Neuronal stem cell (in vitro differentiated cells): ENCODE measurements around the gene MAP3K4.

Experiments
- DNase-seq: peaks from one replicate; pipeline ENCODE4 v3.0.0-alpha.2; 2013; ENCODE audit warnings: low spot score
- H2AFZ ChIP-seq: one replicate; pipeline ENCODE4 v1.6.1; 2013; ENCODE audit warnings: mild to moderate bottlenecking, low read length, inconsistent platforms
- H2AK5ac ChIP-seq: 2 replicates; pipeline ENCODE4 v1.6.1; 2013; ENCODE audit warnings: low read depth, mild to moderate bottlenecking, inconsistent platforms, low read length, moderate library complexity, mixed read lengths
- H2BK120ac ChIP-seq: 2 replicates; pipeline ENCODE4 v1.6.1; 2013; ENCODE audit warnings: low read depth, mild to moderate bottlenecking, inconsistent platforms, low read length, moderate library complexity, mixed read lengths
- H2BK12ac ChIP-seq: one replicate; pipeline ENCODE4 v1.6.1; 2013; ENCODE audit warnings: low read length, inconsistent platforms
- H2BK15ac ChIP-seq: 2 replicates; pipeline ENCODE4 v1.6.1; 2013; ENCODE audit warnings: mild to moderate bottlenecking, low read length, inconsistent platforms, mixed read lengths
- H2BK5ac ChIP-seq: one replicate; pipeline ENCODE4 v1.6.1; 2013; ENCODE audit warnings: inconsistent platforms, mild to moderate bottlenecking, low read length, moderate library complexity
- H3K14ac ChIP-seq: one replicate; pipeline ENCODE4 v1.6.1; 2013; ENCODE audit warnings: low read length, inconsistent platforms
- H3K18ac ChIP-seq: 2 replicates; pipeline ENCODE4 v1.6.1; 2013; ENCODE audit warnings: low read length, inconsistent platforms
- H3K23ac ChIP-seq: 2 replicates; pipeline ENCODE4 v1.6.1; 2013; ENCODE audit warnings: low read depth, mild to moderate bottlenecking, mixed read lengths, low read length, inconsistent platforms; ENCODE audit not compliant: poor library complexity
- H3K27ac ChIP-seq: replicated peaks from 3 replicates; pipeline ENCODE4 v1.5.1; 2013; ENCODE audit warnings: low read length, inconsistent platforms
- H3K27me3 ChIP-seq, 3 experiments: 2 replicates each; pipeline ENCODE4 v1.6.1; 2013; ENCODE audit warnings: low read length in 3 of 3, mild to moderate bottlenecking in 2 of 3, inconsistent platforms in 1 of 3, low read depth in 1 of 3, mixed read lengths in 1 of 3, moderate library complexity in 1 of 3; ENCODE audit not compliant: control insufficient read depth in 3 of 3, insufficient read depth in 3 of 3
- H3K36me3 ChIP-seq, 2 donors: replicated peaks in 1 of 2; 2 replicates each; pipeline ENCODE4 v1.6.1; 2013; ENCODE audit warnings: low read length in 2 of 2; ENCODE audit not compliant: control insufficient read depth in 2 of 2, insufficient read depth in 2 of 2
- H3K4ac ChIP-seq: 2 replicates; pipeline ENCODE4 v1.6.1; 2013; ENCODE audit warnings: inconsistent platforms, mild to moderate bottlenecking, low read length, moderate library complexity
- H3K4me1 ChIP-seq, 2 donors: 1 replicate in 1 of 2; 2 replicates in 1 of 2; pipeline ENCODE4 v1.6.1; 2013; ENCODE audit warnings: low read length in 2 of 2, low read depth in 1 of 2; ENCODE audit not compliant: control insufficient read depth in 2 of 2, insufficient read depth in 1 of 2
- H3K4me2 ChIP-seq: one replicate; pipeline ENCODE4 v1.6.1; 2013; ENCODE audit warnings: mild to moderate bottlenecking, low read length, inconsistent platforms; ENCODE audit not compliant: insufficient read depth, poor library complexity, severe bottlenecking
- H3K4me3 ChIP-seq, 2 donors: 2 replicates each; pipeline ENCODE4 v1.5.1; 2013; ENCODE audit warnings: low read length in 2 of 2, mild to moderate bottlenecking in 2 of 2, inconsistent platforms in 1 of 2, moderate library complexity in 1 of 2
- H3K79me1 ChIP-seq: one replicate; pipeline ENCODE4 v1.6.1; 2013; ENCODE audit warnings: low read depth, mild to moderate bottlenecking, inconsistent platforms, low read length, moderate library complexity
- H3K9ac ChIP-seq: one replicate; pipeline ENCODE4 v1.6.1; 2013; ENCODE audit warnings: mild to moderate bottlenecking, low read depth, low read length, inconsistent platforms; ENCODE audit not compliant: poor library complexity
- H3K9me3 ChIP-seq, 2 donors: replicated peaks in 1 of 2; 2 replicates each; pipeline versions ENCODE3 to v1.6.1; 2013; ENCODE audit warnings: low read length in 2 of 2, mild to moderate bottlenecking in 2 of 2, inconsistent platforms in 1 of 2, low read depth in 1 of 2, mixed read lengths in 1 of 2, moderate library complexity in 1 of 2; ENCODE audit not compliant: control insufficient read depth in 2 of 2, insufficient read depth in 1 of 2
- H4K8ac ChIP-seq: one replicate; pipeline ENCODE4 v1.6.1; 2013; ENCODE audit warnings: low read depth, mild to moderate bottlenecking, inconsistent platforms, low read length, moderate library complexity
- H4K91ac ChIP-seq: one replicate; pipeline ENCODE4 v1.6.1; 2013; ENCODE audit warnings: low read length, low read depth, mild to moderate bottlenecking, inconsistent platforms; ENCODE audit not compliant: poor library complexity
- WGBS, 2 donors: extraction: QIAGEN DNeasy Blood & Tissue Kit; methylation state at CpG; one replicate each; pipeline ENCODE4 v1.1.7; 2013; ENCODE audit warnings: missing lambda C conversion rate in 2 of 2, mixed read lengths in 1 of 2; ENCODE audit not compliant: insufficient read length in 2 of 2, insufficient replicate concordance in 1 of 2; ENCODE audit errors: extremely low coverage in 2 of 2; 5-methylcytosine and 5-hydroxymethylcytosine counted together

MAP3K4 gene

GRCh38 chr6:161038229-161039031 lies 46.9 kb downstream of the MAP3K4 start:
- Histone ChIP-seq H2BK120ac (no peak overlapping the region), H3K4me1 (no peaks in the 10 kb centered on the region), H3K36me3 (peaks cover 7 to 94% of the 10 kb centered on the region in 2 donors), H4K91ac (no peak overlapping the region), H2AFZ (no peak overlapping the region), H3K23ac (no peak overlapping the region), H3K9me3 (no peaks in the 10 kb centered on the region), H3K9ac (no peak overlapping the region), H2BK15ac (no peak overlapping the region), H3K27ac (no peak overlapping the region), H3K4me3 (no peak overlapping the region), H3K79me1 (peaks cover 2% of the 10 kb centered on the region), H2BK5ac (no peak overlapping the region), H4K8ac (no peak overlapping the region), H2AK5ac (no peak overlapping the region), H3K14ac (no peak overlapping the region), H3K4ac (no peak overlapping the region), H3K4me2 (no peak overlapping the region), H2BK12ac (no peak overlapping the region), H3K27me3 (no peaks in the 10 kb centered on the region), H3K18ac (no peak overlapping the region)
- DNase-seq: no peak
- no CpG with 5 or more reads among the region's 3 CpGs for WGBS, 2 donors

GRCh38 chr6:161041274-161041673 lies 49.7 kb downstream of the MAP3K4 start:
- peaks cover 5 to 93% of the 10 kb centered on the region in 2 donors for H3K36me3 ChIP-seq
- no peak overlapping the region for H2BK15ac ChIP-seq
- H4K8ac ChIP-seq: no peak overlapping the region
- no peak overlapping the region for H3K9ac ChIP-seq
- no peak overlapping the region for H4K91ac ChIP-seq
- no peak overlapping the region for H3K4me2 ChIP-seq
- H3K79me1 ChIP-seq: peaks cover 2% of the 10 kb centered on the region
- no peak overlapping the region for H3K4me3 ChIP-seq
- no peak overlapping the region for H3K23ac ChIP-seq
- no peak overlapping the region for H2AFZ ChIP-seq
- no peak overlapping the region for H2BK12ac ChIP-seq
- no peak overlapping the region for H3K14ac ChIP-seq
- no peaks in the 10 kb centered on the region for H3K9me3 ChIP-seq
- H2AK5ac ChIP-seq: no peak overlapping the region
- no peaks in the 10 kb centered on the region for H3K4me1 ChIP-seq
- no peaks in the 10 kb centered on the region for H3K27me3 ChIP-seq
- no peak overlapping the region for H3K27ac ChIP-seq
- no peak overlapping the region for H2BK5ac ChIP-seq
- H2BK120ac ChIP-seq: no peak overlapping the region
- no peak overlapping the region for H3K18ac ChIP-seq
- no peak for DNase-seq
- no CpG with 5 or more reads among the region's 7 CpGs for WGBS, 2 donors
- H3K4ac ChIP-seq: no peak overlapping the region

GRCh38 chr6:161044335-161044734 lies 52.8 kb downstream of the MAP3K4 start:
- Histone ChIP-seq H4K91ac (no peak overlapping the region), H3K4ac (no peak overlapping the region), H2BK120ac (no peak overlapping the region), H3K27me3 (no peaks in the 10 kb centered on the region), H3K18ac (no peak overlapping the region), H2BK12ac (no peak overlapping the region), H2BK5ac (no peak overlapping the region), H3K36me3 (peaks cover 9 to 77% of the 10 kb centered on the region in 2 donors), H3K4me1 (no peaks in the 10 kb centered on the region), H3K79me1 (peaks cover 2% of the 10 kb centered on the region), H3K4me2 (no peak overlapping the region), H2AFZ (no peak overlapping the region), H3K27ac (no peak overlapping the region), H3K9me3 (no peaks in the 10 kb centered on the region), H3K9ac (no peak overlapping the region), H2BK15ac (no peak overlapping the region), H2AK5ac (no peak overlapping the region), H3K4me3 (no peak overlapping the region), H3K23ac (no peak overlapping the region), H3K14ac (no peak overlapping the region), H4K8ac (no peak overlapping the region)
- WGBS, 2 donors: no CpG with 5 or more reads among the region's 2 CpGs
- no peak for DNase-seq

- no peak overlapping the region for H3K27ac ChIP-seq
- H3K4me1 ChIP-seq: no peaks in the 10 kb centered on the region
- no peak overlapping the region for H2BK5ac ChIP-seq
- H4K8ac ChIP-seq: no peak overlapping the region
- H3K4me3 ChIP-seq: no peak overlapping the region
- H2BK12ac ChIP-seq: no peak overlapping the region
- WGBS, 2 donors: no CpG with 5 or more reads among the region's 7 CpGs
- peaks cover 3 to 70% of the 10 kb centered on the region in 2 donors for H3K36me3 ChIP-seq
- no peak overlapping the region for H3K18ac ChIP-seq
- H3K9ac ChIP-seq: no peak overlapping the region
- no peak overlapping the region for H4K91ac ChIP-seq
- no peak overlapping the region for H2BK15ac ChIP-seq
- H3K14ac ChIP-seq: no peak overlapping the region
- no peaks in the 10 kb centered on the region for H3K79me1 ChIP-seq
- H2AK5ac ChIP-seq: no peak overlapping the region
- no peak overlapping the region for H3K23ac ChIP-seq
- no peaks in the 10 kb centered on the region for H3K27me3 ChIP-seq
- no peak overlapping the region for H2AFZ ChIP-seq
- H3K4me2 ChIP-seq: no peak overlapping the region
- H3K4ac ChIP-seq: no peak overlapping the region
- no peak overlapping the region for H2BK120ac ChIP-seq
- no peak for DNase-seq
- H3K9me3 ChIP-seq: no peaks in the 10 kb centered on the region
These were observed 57.1 kb downstream of the MAP3K4 start for GRCh38 chr6:161048641-161049040.
